DOHH2 (cell line): ENCODE results near the gene ANGPT4.

Experiments used
- H3F3A ChIP-seq: fragments of 200-600 bp; sonication (generic), shearing (Covaris generic); 2 replicates; pipeline ENCODE4 v1.6.0; 2016; ENCODE audit warnings: antibody characterized with exemption, mild to moderate bottlenecking; ENCODE audit not compliant: control insufficient read depth, insufficient read depth
- H3K27ac ChIP-seq: fragments of 200-600 bp; sonication (generic); 2 replicates; pipeline ENCODE4 v1.5.1; 2014; ENCODE audit warnings: low read depth, mild to moderate bottlenecking, low read length, moderate library complexity
- H3K27me3 ChIP-seq: fragments of 200-600 bp; sonication (generic); 2 replicates; pipeline ENCODE4 v1.6.1; 2014; ENCODE audit warnings: mild to moderate bottlenecking, low read length, mixed read lengths; ENCODE audit not compliant: control insufficient read depth
- H3K36me3 ChIP-seq: fragments of 200-600 bp; sonication (generic); 2 replicates; pipeline ENCODE4 v1.6.1; 2014; ENCODE audit warnings: mild to moderate bottlenecking, low read length, moderate library complexity, mixed read lengths; ENCODE audit not compliant: control insufficient read depth
- H3K4me1 ChIP-seq: fragments of 200-600 bp; sonication (generic); 2 replicates; pipeline ENCODE4 v1.6.1; 2014; ENCODE audit warnings: mild to moderate bottlenecking, low read length, mixed read lengths; ENCODE audit not compliant: control insufficient read depth
- H3K4me2 ChIP-seq: fragments of 200-600 bp; sonication (generic); 2 replicates; pipeline ENCODE4 v1.6.0; 2014; ENCODE audit warnings: mild to moderate bottlenecking, low read length, moderate library complexity
- H3K4me3 ChIP-seq: fragments of 200-600 bp; sonication (generic); 2 replicates; pipeline ENCODE4 v1.5.1; 2014; ENCODE audit warnings: mild to moderate bottlenecking, low read length, mixed read lengths
- H3K79me2 ChIP-seq: fragments of 200-600 bp; sonication (generic); 2 replicates; pipeline ENCODE4 v1.6.1; 2014; ENCODE audit warnings: mild to moderate bottlenecking, low read length, mixed read lengths; ENCODE audit not compliant: control insufficient read depth
- H3K9me2 ChIP-seq: fragments of 200-600 bp; sonication (generic); replicated peaks from 2 replicates; pipeline ENCODE4 v1.6.1; 2014; ENCODE audit warnings: mild to moderate bottlenecking, low read length, mixed read lengths; ENCODE audit not compliant: control insufficient read depth
- H3K9me3 ChIP-seq: fragments of 200-600 bp; sonication (generic); 2 replicates; pipeline ENCODE4 v1.6.1; 2014; ENCODE audit warnings: antibody characterized with exemption, low read length, mixed read lengths; ENCODE audit not compliant: control insufficient read depth, insufficient read depth
- H4K20me1 ChIP-seq: fragments of 200-600 bp; sonication (generic); 2 replicates; pipeline ENCODE4 v1.6.0; 2014; ENCODE audit warnings: low read depth, mild to moderate bottlenecking, antibody characterized with exemption, low read length, moderate library complexity; ENCODE audit not compliant: control insufficient read depth, insufficient read depth
- EZH2phosphoT487 ChIP-seq: fragments of 200-600 bp; sonication (generic); IDR thresholded peaks from 2 replicates; pipeline ENCODE4 v1.6.1; 2017; ENCODE audit warnings: borderline replicate concordance, mild to moderate bottlenecking, antibody characterized with exemption, low read length, moderate library complexity, mixed read lengths
- TF ChIP-seq, protein P1 (sequence below): fragments of 200-600 bp; sonication (generic); IDR thresholded peaks from one replicate; pipeline ENCODE4 v1.5.1; 2014; ENCODE audit warnings: antibody characterized with exemption, mild to moderate bottlenecking, low read depth, low read length; ENCODE audit not compliant: poor library complexity, severe bottlenecking

ANGPT4 gene

DNA sequence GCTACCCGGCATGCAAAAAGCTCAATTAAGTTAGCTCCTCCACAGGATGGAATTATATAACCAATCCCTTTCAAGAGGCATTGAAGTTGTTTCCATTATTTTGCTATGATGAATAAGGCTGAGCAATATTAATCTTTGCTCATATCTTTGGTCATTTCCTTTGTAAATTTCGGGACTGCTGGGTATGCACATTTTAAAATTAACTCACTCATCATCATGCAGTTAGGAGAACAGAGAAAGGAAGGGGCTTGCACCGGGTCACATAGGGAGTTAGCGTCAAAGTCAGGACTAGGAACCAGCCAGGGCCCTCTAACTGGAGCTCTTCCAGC, 83.0 kb downstream of the ANGPT4 start:
- H3K4me3 ChIP-seq, result peak overlapping the region; percentile 96
- H3K4me2 ChIP-seq, result peak overlapping the region; percentile 91
- no peaks in the 10 kb centered on the region for H4K20me1 ChIP-seq
- H3K9me2 ChIP-seq, result no peaks in the 10 kb centered on the region
- H3K36me3 ChIP-seq, result no peaks in the 10 kb centered on the region
- H3K79me2 ChIP-seq, result peaks cover 34% of the 10 kb centered on the region
- peaks cover 5% of the 10 kb centered on the region; the same call in 1 of the 2 replicates for H3F3A ChIP-seq
- TF ChIP-seq EZH2phosphoT487, result no peak
- TF ChIP-seq, protein P1, sequence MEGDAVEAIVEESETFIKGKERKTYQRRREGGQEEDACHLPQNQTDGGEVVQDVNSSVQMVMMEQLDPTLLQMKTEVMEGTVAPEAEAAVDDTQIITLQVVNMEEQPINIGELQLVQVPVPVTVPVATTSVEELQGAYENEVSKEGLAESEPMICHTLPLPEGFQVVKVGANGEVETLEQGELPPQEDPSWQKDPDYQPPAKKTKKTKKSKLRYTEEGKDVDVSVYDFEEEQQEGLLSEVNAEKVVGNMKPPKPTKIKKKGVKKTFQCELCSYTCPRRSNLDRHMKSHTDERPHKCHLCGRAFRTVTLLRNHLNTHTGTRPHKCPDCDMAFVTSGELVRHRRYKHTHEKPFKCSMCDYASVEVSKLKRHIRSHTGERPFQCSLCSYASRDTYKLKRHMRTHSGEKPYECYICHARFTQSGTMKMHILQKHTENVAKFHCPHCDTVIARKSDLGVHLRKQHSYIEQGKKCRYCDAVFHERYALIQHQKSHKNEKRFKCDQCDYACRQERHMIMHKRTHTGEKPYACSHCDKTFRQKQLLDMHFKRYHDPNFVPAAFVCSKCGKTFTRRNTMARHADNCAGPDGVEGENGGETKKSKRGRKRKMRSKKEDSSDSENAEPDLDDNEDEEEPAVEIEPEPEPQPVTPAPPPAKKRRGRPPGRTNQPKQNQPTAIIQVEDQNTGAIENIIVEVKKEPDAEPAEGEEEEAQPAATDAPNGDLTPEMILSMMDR, result no peak
- H3K27ac ChIP-seq, result peak overlapping the region; percentile 28; the same call in 1 of the 2 replicates
- no peaks in the 10 kb centered on the region for H3K27me3 ChIP-seq
- no peaks in the 10 kb centered on the region for H3K9me3 ChIP-seq
- H3K4me1 ChIP-seq, result peaks cover 35% of the 10 kb centered on the region

DNA sequence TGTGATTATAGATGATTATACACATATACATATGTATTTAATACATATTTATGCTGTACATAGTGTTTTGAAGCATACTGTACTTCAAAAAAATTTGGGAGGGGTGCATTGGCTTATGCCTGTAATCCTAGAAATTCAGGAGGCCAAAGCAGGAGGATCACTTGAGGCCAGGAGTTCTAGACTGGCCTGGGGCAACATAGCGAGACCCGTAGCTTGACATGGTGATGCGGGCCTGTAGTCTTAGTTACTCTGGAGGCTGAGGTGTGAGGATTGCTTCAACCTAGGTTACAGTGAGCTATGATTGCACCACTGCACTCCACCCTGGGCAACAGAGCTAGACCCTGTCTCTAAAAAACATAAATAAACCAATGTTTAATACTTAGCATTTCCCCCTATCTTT, 84.2 kb downstream of the ANGPT4 start:
- no peak overlapping the region for H3K4me2 ChIP-seq

DNA sequence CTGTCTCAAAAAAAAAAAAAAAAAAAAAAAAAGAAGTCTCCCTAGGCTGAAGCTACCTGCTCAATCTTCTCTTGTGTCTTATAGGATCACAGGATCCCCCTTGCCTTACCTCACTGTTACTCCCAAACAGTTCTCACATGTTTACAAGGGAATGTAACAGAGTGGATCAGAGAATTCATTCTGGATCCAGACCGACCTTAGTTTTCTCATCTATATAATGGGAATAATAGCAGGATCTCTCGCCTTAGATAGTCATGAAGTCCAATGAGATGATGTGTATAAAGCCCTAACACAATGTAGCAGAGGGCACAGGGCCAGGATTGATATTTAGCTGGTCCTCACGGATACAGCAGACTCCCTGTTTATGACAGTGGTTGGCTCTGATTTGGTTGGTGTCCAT, 84.9 kb downstream of the ANGPT4 start:
- H3K4me1 ChIP-seq, result peaks cover 23% of the 10 kb centered on the region
- TF ChIP-seq, protein P1, result no peak
- no peaks in the 10 kb centered on the region for H3K9me2 ChIP-seq
- no peak overlapping the region for H3K4me3 ChIP-seq
- no peaks in the 10 kb centered on the region for H3K9me3 ChIP-seq
- H3K79me2 ChIP-seq, result peaks cover 20% of the 10 kb centered on the region
- H3K27me3 ChIP-seq, result no peaks in the 10 kb centered on the region
- H3K4me2 ChIP-seq, result no peak overlapping the region
- H3K27ac ChIP-seq, result no peak overlapping the region
- no peaks in the 10 kb centered on the region for H4K20me1 ChIP-seq
- no peaks in the 10 kb centered on the region for H3K36me3 ChIP-seq
- H3F3A ChIP-seq, result peaks cover under 1% of the 10 kb centered on the region; the same call in 1 of the 2 replicates

More for the DNA sequence above, 84.2 kb downstream of the ANGPT4 start:
- H3K27ac ChIP-seq, result no peak overlapping the region
- H3K4me1 ChIP-seq, result peaks cover 30% of the 10 kb centered on the region
- H3K9me3 ChIP-seq, result no peaks in the 10 kb centered on the region
- TF ChIP-seq, protein P1, result no peak
- no peak for TF ChIP-seq EZH2phosphoT487
- H3K4me3 ChIP-seq, result no peak overlapping the region
- H3K79me2 ChIP-seq, result peaks cover 27% of the 10 kb centered on the region
- no peaks in the 10 kb centered on the region for H3K36me3 ChIP-seq
- no peaks in the 10 kb centered on the region for H4K20me1 ChIP-seq
- no peaks in the 10 kb centered on the region for H3K27me3 ChIP-seq
- no peaks in the 10 kb centered on the region for H3K9me2 ChIP-seq
- H3F3A ChIP-seq, result peaks cover 4% of the 10 kb centered on the region; the same call in 1 of the 2 replicates
